GM12878 (cell line): Measurements from ENCODE around the gene DLG4. TPM values are rescaled to one million over a fixed set of nuclear protein-coding genes. Genes with fewer than 3 reads are reported as not detected.

Experiments
- ATAC-seq: fragments of 200-7000 bp; cut with Tn5 transposase; 3 replicates; pipeline ENCODE4 v1.9.1; 2020; ENCODE audit warnings: mild to moderate bottlenecking, moderate library complexity
- BruUV-seq: library from RNA; stranded (reverse); fragments of 400-500 nt; replicated peaks from 2 replicates; lab custom pipeline; 2021; lab: Mats Ljungman, UMichigan
- CTCF ChIA-PET: fragments of 300-600 bp; sonication (Branson Sonifier 250); formaldehyde crosslinking; extraction: SDS; loops from one replicate; lab custom pipeline; 2021; ENCODE audit warnings: inconsistent platforms; lab: Yijun Ruan, JAX
- POLR2A ChIA-PET: fragments of 350-600 bp; formaldehyde crosslinking; extraction: SDS; loops from one replicate; lab custom pipeline; 2021; ENCODE audit warnings: inconsistent platforms; lab: Charles Lee
- RAD21 ChIA-PET: fragments of 300-600 bp; sonication (Branson Sonifier 250); formaldehyde crosslinking; loops from one replicate; lab custom pipeline; 2023; ENCODE audit warnings: antibody characterized with exemption; ENCODE audit not compliant: unreplicated experiment; lab: Charles Lee
- SMC1A ChIA-PET: fragments of 300-600 bp; sonication (Branson Sonifier 250); formaldehyde crosslinking; loops from one replicate; lab custom pipeline; 2023; ENCODE audit not compliant: unreplicated experiment, uncharacterized antibody; lab: Charles Lee
- DNase-seq: peaks from one replicate; pipeline ENCODE4 v3.0.0-alpha.2; 2011; ENCODE audit warnings: low read depth, low spot score
- FAIRE-seq: peaks from 3 replicates; lab custom pipeline; 2011; peaks lifted over from hg19 to GRCh38; lab: Jason Lieb, UNC
- H2AFZ ChIP-seq: 2 replicates; pipeline ENCODE4 v1.6.0; 2011; ENCODE audit warnings: low read depth, low read length, control low read depth; ENCODE audit not compliant: control insufficient read depth
- H3K27ac ChIP-seq: 2 replicates; pipeline ENCODE4 v1.5.1; 2011; ENCODE audit warnings: control low read depth; ENCODE audit not compliant: control insufficient read depth, insufficient read depth
- H3K27me3 ChIP-seq, 2 experiments: replicated peaks in 1 of 2; 2 replicates each; pipeline versions ENCODE4 v1.6.0 to v1.6.1; 2011; ENCODE audit warnings: low read length in 1 of 2; ENCODE audit not compliant: control insufficient read depth in 2 of 2, insufficient read depth in 2 of 2
- H3K36me3 ChIP-seq, 2 experiments: 2 replicates each; pipeline ENCODE4 v1.5.1; 2011; ENCODE audit warnings: low read length in 1 of 2; ENCODE audit not compliant: control insufficient read depth in 2 of 2, insufficient read depth in 2 of 2
- H3K4me1 ChIP-seq: 2 replicates; pipeline ENCODE4 v1.6.1; 2011; ENCODE audit warnings: mild to moderate bottlenecking, low read length, moderate library complexity, mixed read lengths; ENCODE audit not compliant: control insufficient read depth, insufficient read depth
- H3K4me2 ChIP-seq: 2 replicates; pipeline ENCODE4 v1.6.0; 2011; ENCODE audit warnings: control low read depth; ENCODE audit not compliant: control insufficient read depth, insufficient read depth
- H3K4me3 ChIP-seq: fragments of 200-600 bp; sonication (generic); 2 replicates; pipeline ENCODE4 v1.5.1; 2016
- H3K79me2 ChIP-seq: 2 replicates; pipeline ENCODE4 v1.6.0; 2011; ENCODE audit warnings: low read length; ENCODE audit not compliant: control insufficient read depth, insufficient read depth
- H3K9ac ChIP-seq: 2 replicates; pipeline ENCODE4 v1.8.0; 2011; ENCODE audit warnings: low read length, control low read depth, mixed read lengths; ENCODE audit not compliant: control insufficient read depth, insufficient read depth
- H3K9me3 ChIP-seq: replicated peaks from 3 replicates; pipeline ENCODE4 v1.5.1; 2011; ENCODE audit warnings: mild to moderate bottlenecking, low read length; ENCODE audit not compliant: control insufficient read depth, insufficient read depth
- H4K20me1 ChIP-seq: 2 replicates; pipeline ENCODE4 v1.6.0; 2011; ENCODE audit not compliant: control insufficient read depth, insufficient read depth
- POLR2A ChIP-seq: IDR thresholded peaks from 2 replicates; pipeline ENCODE4 v1.6.1; 2011; ENCODE audit warnings: low read depth, mild to moderate bottlenecking, low read length
- POLR2AphosphoS2 ChIP-seq: IDR thresholded peaks from 2 replicates; pipeline ENCODE4 v1.6.1; 2011; ENCODE audit warnings: low read depth, mild to moderate bottlenecking, low read length, improper control_type of control experiment, moderate library complexity
- RB1 ChIP-seq: fragments of 450-650 bp; formaldehyde crosslinking; IDR thresholded peaks from 2 replicates; pipeline ENCODE4 v1.6.1; 2017; ENCODE audit warnings: mild to moderate bottlenecking, borderline replicate concordance
- WGBS: methylation state at CpG from one replicate; pipeline ENCODE4 v1.1.6; 2016; ENCODE audit warnings: low lambda C conversion rate; ENCODE audit not compliant: insufficient replicate concordance, insufficient coverage; ENCODE audit errors: missing lambda C conversion rate; 5-methylcytosine and 5-hydroxymethylcytosine counted together
- in situ Hi-C: fragments of 300-500 bp; cut with MboI; formaldehyde crosslinking; loops from 9 replicates; pipeline ENCODE4 v1.14.3; 2018; ENCODE audit warnings: mixed read lengths
- intact Hi-C: fragments of 100-400 bp; cut with micrococcal nuclease; formaldehyde crosslinking; loops from one replicate; pipeline ENCODE4 v1.14.2; 2022; ENCODE audit not compliant: unreplicated experiment
- polyA plus RNA-seq, 11 experiments: library from polyadenylated mRNA; depleted of rRNA in 4 of 11; unstranded in 6 of 11; stranded (reverse) in 5 of 11; fragments of >200 nt; fragmentation: Nextera tagmentation in 4 of 11; fragmentation: Illumina TruSeq in 1 of 11; extraction: Ambion mirVana in 4 of 11; extraction: Trizol in 1 of 11; gene quantifications; 1 replicate in 1 of 11; 2 replicates in 10 of 11; pipeline versions ENCODE4 v1.2.1 to v1.2.3, GENCODE V29; 2011 to 2016; ENCODE audit warnings: inconsistent platforms in 2 of 11, missing spikeins in 2 of 11, low read depth in 1 of 11
- total RNA-seq, 4 experiments: library from RNA; depleted of rRNA in 3 of 4; stranded (reverse); fragments of >200 nt in 3 of 4; fragmentation: Illumina TruSeq in 1 of 4; extraction: Trizol in 1 of 4; gene quantifications; 2 replicates each; pipeline versions ENCODE4 v1.2.1 to v1.2.3, GENCODE V29; 2013 to 2021

DLG4 gene
- total and polyA plus RNA-seq, 10 of the 15 experiments (the other 5 are each of a cell fraction or from before 2014, with no cell fraction given) = 0.07 to 4.1 (median 1.3) TPM

GRCh38 chr17:7221278-7222092, 1.8 kb upstream of the DLG4 start:
- ChIA-PET CTCF (interaction anchor here (0.6 to 5.1 kb wide), 20 partner anchors 11 to 175 kb away, joined by 3 to 70 read pairs (median 5); partner anchors contain the start of genes ACAP1, DVL2, GABARAP and PHF23), RAD21 (interaction anchor here (0.5 to 3.2 kb wide), 14 partner anchors 13 to 186 kb away, joined by 3 to 51 read pairs (median 4); partner anchors contain the start of genes CTDNEP1, DVL2, ELP5 and GABARAP), POLR2A (interaction anchor here (0.5 to 5.9 kb wide), 14 partner anchors 9 to 1733 kb away, joined by 3 to 60 read pairs (median 4); partner anchors contain the start of genes CTDNEP1, DVL2, ELP5 and GABARAP), SMC1A (interaction anchor here (0.6 to 4.8 kb wide), 11 partner anchors 13 to 175 kb away, joined by 3 to 34 read pairs (median 5); partner anchors contain the start of genes DVL2 and GABARAP)
- Histone ChIP-seq H3K4me2 (peak overlapping the region; percentile 97), H3K9ac (no peak overlapping the region), H3K36me3 (peaks cover 15% of the 10 kb centered on the region in 2 experiments), H3K9me3 (no peaks in the 10 kb centered on the region), H3K4me1 (peaks cover 12% of the 10 kb centered on the region), H3K79me2 (peaks cover 14% of the 10 kb centered on the region), H3K4me3 (no peak overlapping the region), H3K27me3 (no peaks in the 10 kb centered on the region), H3K27ac (no peak overlapping the region), H2AFZ (no peak overlapping the region), H4K20me1 (no peaks in the 10 kb centered on the region)
- BruUV-seq = no TSS peak
- FAIRE-seq (no peak), DNase-seq (no peak), ATAC-seq (no peak)
- 84% methylated on average over 10 of the region's 10 CpGs for WGBS
- TF ChIP-seq POLR2A (peak; percentile 60; the same call in 1 of the 2 replicates), RB1 (no peak), POLR2AphosphoS2 (0 out of 2 replicates have a peak, but pooled peaks have one; percentile 28)
- intact Hi-C loops = no loop called here
- in situ Hi-C loops = no loop called here
